Raji (cell line): ENCODE results near the gene CADM1.

ENCODE experiments used
- POLR2A ChIP-seq: IDR thresholded peaks from 2 replicates; pipeline ENCODE4 v1.6.1; 2011; ENCODE audit warnings: low read depth, low read length, control low read depth; ENCODE audit not compliant: insufficient read depth

The CADM1 gene

GRCh38 chr11:115504276-115505158, at the start of gene CADM1:
TSS of gene CADM1 (minus strand) at chr11:115504415.
- no peak for TF ChIP-seq POLR2A

DNA sequence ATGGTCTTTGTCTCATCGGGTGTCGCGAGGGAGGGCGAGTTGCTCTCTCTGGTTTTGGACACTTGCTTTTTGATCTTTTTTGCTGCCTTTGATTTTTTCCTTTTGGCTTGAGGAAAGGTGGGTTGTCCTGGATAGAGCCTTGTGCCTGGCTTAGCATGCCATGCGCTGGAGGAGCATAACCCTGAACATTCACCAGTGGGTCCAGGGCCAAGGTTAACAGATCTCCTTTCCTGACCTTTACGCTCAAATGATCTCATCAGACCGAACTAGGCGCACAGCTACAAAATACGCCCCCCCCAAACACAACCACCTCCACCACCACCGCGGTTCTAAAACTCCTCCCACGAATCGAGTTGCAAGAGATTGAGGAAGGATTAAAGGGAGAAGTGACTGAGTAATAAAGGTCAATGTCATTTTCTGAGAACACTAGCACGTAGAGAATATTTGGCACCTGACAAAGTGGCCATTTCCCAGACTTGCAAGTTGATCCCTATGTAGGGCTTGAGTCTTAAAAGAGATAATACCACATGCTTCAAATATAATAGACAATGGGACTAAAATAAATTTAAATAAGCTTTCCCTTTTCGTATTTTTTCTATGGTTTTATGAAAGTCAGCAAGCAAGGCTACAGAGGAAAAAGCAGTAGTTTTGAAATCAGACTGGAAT, 48.7 kb upstream of the CADM1 start:
- TF ChIP-seq POLR2A = no peak

- no peak for TF ChIP-seq POLR2A
Observed at GRCh38 chr11:115552151-115552772, 48.0 kb upstream of the CADM1 start.

DNA sequence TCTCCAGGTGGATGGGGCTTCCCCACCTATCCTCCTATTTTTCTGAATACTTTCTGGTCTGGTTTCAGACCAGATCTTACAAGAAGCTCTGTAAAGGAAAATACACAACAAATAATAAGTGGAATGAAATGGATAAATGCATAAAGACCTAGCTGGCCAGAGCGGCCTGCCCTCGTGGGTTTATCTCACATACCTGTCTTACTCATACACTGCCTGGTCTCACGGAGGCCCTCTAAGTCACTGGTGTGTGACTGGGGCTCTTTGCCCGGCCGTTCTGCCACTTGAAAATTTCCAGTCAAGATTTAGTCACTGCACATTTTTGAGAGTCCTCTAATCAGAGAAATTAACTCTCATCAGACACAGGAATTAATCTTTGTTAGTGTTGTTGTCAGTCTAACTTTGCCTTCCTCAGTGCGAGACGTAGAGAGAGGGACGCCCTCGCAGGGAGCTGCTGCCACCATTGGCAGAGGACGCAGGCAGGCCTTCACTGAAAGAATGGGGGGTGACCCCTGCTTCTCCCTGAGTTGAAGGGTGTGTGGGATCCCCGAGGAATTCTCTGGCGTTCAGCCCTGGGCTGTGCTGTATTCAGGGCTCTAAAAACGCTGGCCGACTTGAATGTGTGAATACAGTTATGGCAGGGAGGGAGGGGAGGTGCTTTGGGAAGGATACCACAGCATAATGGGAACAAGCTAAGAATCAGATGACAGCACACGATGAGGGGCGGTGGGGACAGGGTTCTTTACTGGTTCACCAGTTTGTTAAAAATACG, 46.3 kb upstream of the CADM1 start:
- no peak for TF ChIP-seq POLR2A

- TF ChIP-seq POLR2A = no peak
Observed at GRCh38 chr11:115548878-115549528, 44.8 kb upstream of the CADM1 start.

DNA sequence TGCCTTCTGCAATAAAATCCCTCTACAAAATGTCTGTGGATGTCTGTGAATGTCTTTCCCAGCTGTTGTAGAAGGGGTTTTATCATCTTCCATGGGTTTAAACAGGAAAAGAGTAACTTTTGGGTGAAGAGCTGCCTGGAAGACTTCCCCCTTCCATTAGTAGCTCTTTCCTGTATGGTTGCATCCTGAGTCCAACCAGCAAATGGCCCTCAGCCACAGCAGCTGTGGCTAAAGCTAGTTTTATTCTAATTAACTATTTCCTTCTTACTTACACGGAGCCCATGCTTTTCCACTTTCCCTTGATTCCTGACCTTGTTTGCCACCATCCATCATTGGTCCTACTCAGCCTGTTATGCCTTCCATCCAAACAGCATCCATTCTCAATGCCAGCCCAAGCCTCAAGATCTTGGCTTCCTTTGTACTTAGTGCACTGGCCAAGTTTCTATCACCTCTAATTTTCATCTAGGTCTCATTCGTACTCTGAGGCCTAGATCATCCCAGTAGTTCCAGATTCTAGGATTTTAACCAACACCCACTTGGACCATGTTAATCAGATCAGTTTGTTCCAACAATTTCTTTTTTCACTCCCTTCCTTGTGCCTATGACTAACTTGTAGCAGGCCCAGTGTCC, 41.5 kb upstream of the CADM1 start:
- TF ChIP-seq POLR2A = no peak

DNA sequence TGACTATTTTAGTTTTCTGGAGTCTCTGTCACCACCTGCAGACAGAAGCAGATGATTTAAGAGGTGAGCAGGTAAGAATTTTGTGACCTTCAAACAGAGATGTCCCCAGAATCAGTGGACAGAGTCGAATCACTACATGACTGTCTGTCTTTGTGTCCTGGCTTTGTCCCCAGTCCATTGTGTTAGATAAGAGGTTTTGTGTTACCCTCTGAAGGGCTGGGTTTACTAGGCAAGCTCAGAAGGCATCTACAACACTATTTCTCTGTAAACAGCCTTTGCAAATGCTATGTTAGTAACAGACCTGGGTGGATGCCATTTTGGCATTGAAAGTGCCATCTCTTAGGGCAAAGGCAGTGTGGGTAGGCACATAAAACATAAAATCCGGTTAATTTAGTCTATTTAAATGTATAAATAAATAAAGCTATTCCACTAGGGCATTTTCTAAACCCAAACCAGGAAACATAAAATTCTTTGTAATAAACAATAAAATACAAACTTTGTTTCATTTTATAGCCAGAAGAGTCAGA, 40.3 kb upstream of the CADM1 start:
- TF ChIP-seq POLR2A = no peak

- no peak for TF ChIP-seq POLR2A
Observed at GRCh38 chr11:115541518-115541917, 37.3 kb upstream of the CADM1 start.

DNA sequence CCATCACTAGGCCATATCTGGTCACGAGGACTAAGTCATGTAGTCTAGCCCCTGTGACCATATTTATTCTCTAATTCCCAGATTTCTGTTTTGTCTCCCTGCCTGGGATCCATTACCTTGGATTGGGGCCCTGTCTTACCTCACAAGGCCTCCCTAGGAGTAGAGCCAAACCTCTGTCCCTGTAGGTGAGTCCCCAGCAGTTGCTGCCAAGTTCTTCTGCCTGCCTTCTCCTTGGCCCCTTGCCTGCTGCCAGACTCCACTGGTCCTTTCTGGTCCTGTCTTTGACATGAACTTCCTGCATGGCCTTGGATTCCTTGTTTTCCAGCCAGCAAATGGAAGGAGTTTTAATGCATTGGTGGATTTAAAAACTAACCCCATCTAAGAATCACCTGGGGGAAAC, 35.6 kb upstream of the CADM1 start:
- TF ChIP-seq POLR2A = no peak

DNA sequence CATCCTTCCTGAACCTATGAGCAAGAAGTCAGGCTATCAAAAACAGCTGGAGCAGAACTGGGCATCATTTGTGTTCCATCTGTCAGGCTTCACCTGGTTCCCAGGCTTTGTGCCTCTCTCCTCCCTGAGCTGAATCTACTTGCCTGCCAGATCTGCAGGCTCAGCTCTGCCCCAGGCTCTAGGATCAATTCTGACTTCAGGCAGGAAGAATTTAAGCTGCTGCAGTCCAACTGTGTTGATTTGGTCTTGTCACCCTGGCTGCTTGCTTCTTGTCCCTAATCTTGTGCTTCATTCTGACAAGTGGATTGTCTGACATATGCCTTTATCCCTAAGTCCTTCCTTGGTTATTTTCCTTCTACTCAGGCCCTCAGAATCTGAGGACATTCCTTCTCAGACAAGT, 31.6 kb upstream of the CADM1 start:
- TF ChIP-seq POLR2A = no peak

DNA sequence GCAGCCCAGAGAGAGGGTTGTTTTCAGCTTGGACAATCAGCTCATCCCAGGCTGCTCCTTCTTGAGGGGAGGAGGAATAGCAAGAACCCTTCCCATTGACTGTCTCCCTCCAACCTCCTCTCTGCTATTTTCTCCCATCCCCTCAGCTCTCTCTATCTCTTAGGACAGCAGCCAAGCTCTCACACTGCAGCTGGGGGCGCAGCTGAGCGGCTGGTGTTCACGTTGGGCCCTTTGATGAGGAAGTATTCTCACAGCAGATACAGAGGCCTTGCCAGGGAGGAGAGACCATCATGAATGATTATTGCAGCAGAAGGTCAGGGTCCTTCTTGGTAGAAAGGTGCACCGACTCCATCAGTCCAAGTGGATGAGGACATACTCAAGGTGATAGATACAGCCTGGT, 26.5 kb upstream of the CADM1 start:
- no peak for TF ChIP-seq POLR2A

- no peak for TF ChIP-seq POLR2A
Observed at GRCh38 chr11:115528225-115528624, 24.0 kb upstream of the CADM1 start.

- no peak for TF ChIP-seq POLR2A
Observed at GRCh38 chr11:115527534-115528125, 23.4 kb upstream of the CADM1 start.
